HL-60 (cell line): Measurements from ENCODE around the gene CRIM1.

Source experiments
- DNase-seq, 2 experiments: peaks; one replicate each; pipeline ENCODE4 v3.0.0-alpha.2; 2010 to 2020; ENCODE audit warnings: low read depth in 1 of 2, low spot score in 1 of 2
- H3K27ac ChIP-seq: fragments of 250-450 bp; sonication (Bioruptor Pico); replicated peaks from 2 replicates; pipeline ENCODE4 v1.5.1; 2020; ENCODE audit warnings: mild to moderate bottlenecking, moderate library complexity
- H3K27me3 ChIP-seq: fragments of 250-450 bp; sonication (Bioruptor Pico); 2 replicates; pipeline ENCODE4 v1.5.1; 2021; ENCODE audit warnings: mild to moderate bottlenecking, moderate library complexity; ENCODE audit not compliant: insufficient read depth, poor library complexity, severe bottlenecking
- H3K4me3 ChIP-seq: replicated peaks from 2 replicates; pipeline ENCODE4 v1.5.1; 2011; ENCODE audit warnings: mild to moderate bottlenecking, control low read depth, low read length; ENCODE audit not compliant: insufficient read depth
- CTCF ChIP-seq: IDR thresholded peaks from one replicate; pipeline ENCODE4 v1.5.1; 2011; ENCODE audit warnings: low read length, control low read depth, inconsistent platforms; ENCODE audit not compliant: insufficient read depth
- GABPA ChIP-seq: IDR thresholded peaks from 2 replicates; pipeline ENCODE4 v1.6.1; 2012; ENCODE audit warnings: low read depth
- POLR2AphosphoS5 ChIP-seq: IDR thresholded peaks from 2 replicates; pipeline ENCODE4 v1.6.1; 2012; ENCODE audit warnings: low read depth
- REST ChIP-seq: IDR thresholded peaks from 2 replicates; pipeline ENCODE4 v1.6.1; 2012; ENCODE audit warnings: low read depth; ENCODE audit not compliant: insufficient replicate concordance
- SPI1 ChIP-seq: IDR thresholded peaks from 2 replicates; pipeline ENCODE4 v1.6.1; 2012; ENCODE audit warnings: low read depth, mild to moderate bottlenecking, borderline replicate concordance

CRIM1 gene

GRCh38 chr2:36564377-36564930 lies 208.9 kb downstream of the CRIM1 start:
- Histone ChIP-seq H3K27ac (no peak overlapping the region), H3K27me3 (no peaks in the 10 kb centered on the region), H3K4me3 (no peak overlapping the region)
- TF ChIP-seq POLR2AphosphoS5: no peak
- peak; percentile 67 for TF ChIP-seq SPI1
- DNase-seq: no peak

- DNase-seq: no peak
- Histone ChIP-seq H3K27ac (no peak overlapping the region), H3K27me3 (no peaks in the 10 kb centered on the region), H3K4me3 (no peak overlapping the region)
- TF ChIP-seq REST: no peak
- TF ChIP-seq GABPA: no peak
- no peak for TF ChIP-seq SPI1
- no peak for TF ChIP-seq CTCF
- no peak for TF ChIP-seq POLR2AphosphoS5
Measured at GRCh38 chr2:36565712-36566111, 210.1 kb downstream of the CRIM1 start.

- DNase-seq: no peak
Measured at GRCh38 chr2:36566887-36567286, 211.3 kb downstream of the CRIM1 start.

More at GRCh38 chr2:36566887-36567286, 211.3 kb downstream of the CRIM1 start:
- Histone ChIP-seq H3K27ac (no peak overlapping the region), H3K27me3 (no peaks in the 10 kb centered on the region), H3K4me3 (no peak overlapping the region)
- TF ChIP-seq CTCF: no peak
- no peak for TF ChIP-seq REST
- TF ChIP-seq POLR2AphosphoS5: no peak
- no peak for TF ChIP-seq GABPA
- no peak for TF ChIP-seq SPI1
